Body of pancreas (tissue), 4 donors: Measurements from ENCODE around the gene SLC6A9.

Experiments used
- CTCF ChIP-seq, 7 experiments: fragments of 450-650 bp in 4 of 7; fragments of 200-600 bp in 3 of 7; sonication (generic) in 3 of 7; IDR thresholded peaks; one replicate each; pipeline ENCODE4 v1.5.1; 2016 to 2019; ENCODE audit warnings: antibody characterized with exemption in 7 of 7
- POLR2A ChIP-seq, 3 donors: fragments of 450-650 bp; IDR thresholded peaks; one replicate each; pipeline ENCODE4 v1.6.1; 2016; ENCODE audit warnings: antibody characterized with exemption in 3 of 3, mild to moderate bottlenecking in 2 of 3

- no peak for TF ChIP-seq POLR2A (IDR thresholded peaks at IDR 0.05)
- TF ChIP-seq CTCF (IDR thresholded peaks at IDR 0.05): peak; percentile 71 to 94 (median 89)
Observed at GRCh38 chr1:44036409-44037139, 5.3 kb upstream of the SLC6A9 start.
